Hepatocyte (in vitro differentiated cells): Measurements from ENCODE around the gene DOCK2. TPM values are rescaled to one million over a fixed set of nuclear protein-coding genes. Genes with fewer than 3 reads are reported as not detected.
"Not testable (repeated sequence)": the region's sequence is repeated elsewhere in the genome, so short reads cannot be mapped to it uniquely, and the experiment has no call there.

Source experiments
- DNase-seq: peaks from one replicate; pipeline ENCODE4 v3.0.0-alpha.2; 2016; ENCODE audit warnings: low spot score
- H2AFZ ChIP-seq: fragments of 200-600 bp; sonication (generic); 2 replicates; pipeline ENCODE4 v1.6.0; 2016; ENCODE audit warnings: antibody characterized with exemption, mild to moderate bottlenecking
- H3K27ac ChIP-seq: fragments of 200-600 bp; sonication (generic); 2 replicates; pipeline ENCODE4 v1.5.1; 2016; ENCODE audit warnings: mild to moderate bottlenecking
- H3K27me3 ChIP-seq: fragments of 200-600 bp; sonication (generic); 2 replicates; pipeline ENCODE4 v1.6.1; 2016
- H3K36me3 ChIP-seq: fragments of 200-600 bp; sonication (generic); replicated peaks from 2 replicates; pipeline ENCODE4 v1.5.1; 2016; ENCODE audit warnings: low read depth; ENCODE audit not compliant: insufficient read depth
- H3K4me1 ChIP-seq: fragments of 200-600 bp; sonication (generic); 2 replicates; pipeline ENCODE4 v1.5.1; 2016; ENCODE audit warnings: mild to moderate bottlenecking, moderate library complexity; ENCODE audit not compliant: insufficient read depth
- H3K4me2 ChIP-seq: fragments of 200-600 bp; sonication (generic); 2 replicates; pipeline ENCODE4 v1.6.0; 2016
- H3K4me3 ChIP-seq: fragments of 200-600 bp; sonication (generic); 2 replicates; pipeline ENCODE4 v1.5.1; 2016; ENCODE audit warnings: mild to moderate bottlenecking
- H3K79me2 ChIP-seq: fragments of 200-600 bp; sonication (generic); 2 replicates; pipeline ENCODE4 v1.6.0; 2017; ENCODE audit warnings: mild to moderate bottlenecking
- H3K9me2 ChIP-seq: fragments of 200-600 bp; sonication (generic); replicated peaks from 2 replicates; pipeline ENCODE4 v1.6.0; 2017; ENCODE audit warnings: mild to moderate bottlenecking; ENCODE audit not compliant: insufficient read depth
- H3K9me3 ChIP-seq: fragments of 200-600 bp; sonication (generic); 2 replicates; pipeline ENCODE4 v1.5.1; 2016; ENCODE audit warnings: low read depth, mild to moderate bottlenecking
- H4K20me1 ChIP-seq: fragments of 200-600 bp; sonication (generic); 2 replicates; pipeline ENCODE4 v1.6.0; 2016; ENCODE audit warnings: mild to moderate bottlenecking; ENCODE audit not compliant: insufficient read depth, poor library complexity, severe bottlenecking
- EZH2 ChIP-seq: fragments of 200-600 bp; sonication (generic); IDR thresholded peaks from 2 replicates; pipeline ENCODE4 v1.6.1; 2016; ENCODE audit warnings: antibody characterized with exemption, mild to moderate bottlenecking, borderline replicate concordance
- EZH2phosphoT487 ChIP-seq: fragments of 200-600 bp; sonication (generic); IDR thresholded peaks from one replicate; pipeline ENCODE4 v1.6.1; 2018; ENCODE audit warnings: antibody characterized with exemption, mild to moderate bottlenecking, low read depth, moderate library complexity; ENCODE audit not compliant: unreplicated experiment, severe bottlenecking
- WGBS: methylation state at CpG from one replicate; pipeline ENCODE4 v1.1.6; 2016; ENCODE audit warnings: low lambda C conversion rate; ENCODE audit errors: missing lambda C conversion rate; 5-methylcytosine and 5-hydroxymethylcytosine counted together
- polyA plus RNA-seq: library from polyadenylated mRNA; unstranded; fragments of >200 nt; fragmentation: Nextera tagmentation; extraction: Ambion mirVana; gene quantifications from 2 replicates; pipeline ENCODE4 v1.2.1, GENCODE V29; 2016
- total RNA-seq: library from RNA; depleted of rRNA; stranded (reverse); fragments of >200 nt; gene quantifications from 2 replicates; pipeline ENCODE4 v1.2.3, GENCODE V29; 2014
- TF ChIP-seq, protein P1 (sequence below): fragments of 200-600 bp; sonication (generic); IDR thresholded peaks from 2 replicates; pipeline ENCODE4 v1.5.1; 2016; ENCODE audit warnings: antibody characterized with exemption, mild to moderate bottlenecking; ENCODE audit not compliant: poor library complexity

The DOCK2 gene
- total and polyA plus RNA-seq, 2 experiments from 2014 or later: 0.60 TPM; not detected in 1

DNA sequence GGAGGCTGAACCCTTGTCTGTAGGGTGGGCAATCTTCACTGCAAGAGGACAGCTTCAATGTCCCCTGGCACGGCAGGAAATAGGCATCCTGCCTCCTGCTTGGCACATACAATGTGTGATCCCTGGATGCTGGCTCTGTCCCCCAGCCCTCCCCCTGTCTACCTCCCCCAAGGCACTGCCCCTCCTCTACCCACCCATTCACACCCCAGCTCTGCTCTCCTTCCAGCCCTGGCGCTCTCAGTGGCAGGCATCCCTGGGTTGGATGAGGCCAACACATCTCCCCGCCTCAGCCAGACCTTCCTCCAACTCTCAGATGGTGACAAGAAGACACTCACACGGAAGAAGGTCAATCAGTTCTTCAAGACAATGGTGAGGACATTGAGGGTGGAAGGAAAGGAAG, 444.5 kb downstream of the DOCK2 start:
- H3K27me3 ChIP-seq: no peaks in the 10 kb centered on the region
- H3K79me2 ChIP-seq: no peaks in the 10 kb centered on the region
- no peaks in the 10 kb centered on the region for H3K4me1 ChIP-seq
- H3K9me2 ChIP-seq: no peaks in the 10 kb centered on the region
- TF ChIP-seq, protein P1, sequence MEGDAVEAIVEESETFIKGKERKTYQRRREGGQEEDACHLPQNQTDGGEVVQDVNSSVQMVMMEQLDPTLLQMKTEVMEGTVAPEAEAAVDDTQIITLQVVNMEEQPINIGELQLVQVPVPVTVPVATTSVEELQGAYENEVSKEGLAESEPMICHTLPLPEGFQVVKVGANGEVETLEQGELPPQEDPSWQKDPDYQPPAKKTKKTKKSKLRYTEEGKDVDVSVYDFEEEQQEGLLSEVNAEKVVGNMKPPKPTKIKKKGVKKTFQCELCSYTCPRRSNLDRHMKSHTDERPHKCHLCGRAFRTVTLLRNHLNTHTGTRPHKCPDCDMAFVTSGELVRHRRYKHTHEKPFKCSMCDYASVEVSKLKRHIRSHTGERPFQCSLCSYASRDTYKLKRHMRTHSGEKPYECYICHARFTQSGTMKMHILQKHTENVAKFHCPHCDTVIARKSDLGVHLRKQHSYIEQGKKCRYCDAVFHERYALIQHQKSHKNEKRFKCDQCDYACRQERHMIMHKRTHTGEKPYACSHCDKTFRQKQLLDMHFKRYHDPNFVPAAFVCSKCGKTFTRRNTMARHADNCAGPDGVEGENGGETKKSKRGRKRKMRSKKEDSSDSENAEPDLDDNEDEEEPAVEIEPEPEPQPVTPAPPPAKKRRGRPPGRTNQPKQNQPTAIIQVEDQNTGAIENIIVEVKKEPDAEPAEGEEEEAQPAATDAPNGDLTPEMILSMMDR: no peak
- TF ChIP-seq EZH2: no peak
- TF ChIP-seq EZH2phosphoT487: no peak
- DNase-seq: no peak
- H3K4me2 ChIP-seq: no peak overlapping the region
- H3K27ac ChIP-seq: no peak overlapping the region
- WGBS: 94% methylated on average over 4 of the region's 4 CpGs
- no peaks in the 10 kb centered on the region for H4K20me1 ChIP-seq
- H3K9me3 ChIP-seq: no peaks in the 10 kb centered on the region
- H2AFZ ChIP-seq: no peak overlapping the region
- no peak overlapping the region for H3K4me3 ChIP-seq
- H3K36me3 ChIP-seq: no peaks in the 10 kb centered on the region

DNA sequence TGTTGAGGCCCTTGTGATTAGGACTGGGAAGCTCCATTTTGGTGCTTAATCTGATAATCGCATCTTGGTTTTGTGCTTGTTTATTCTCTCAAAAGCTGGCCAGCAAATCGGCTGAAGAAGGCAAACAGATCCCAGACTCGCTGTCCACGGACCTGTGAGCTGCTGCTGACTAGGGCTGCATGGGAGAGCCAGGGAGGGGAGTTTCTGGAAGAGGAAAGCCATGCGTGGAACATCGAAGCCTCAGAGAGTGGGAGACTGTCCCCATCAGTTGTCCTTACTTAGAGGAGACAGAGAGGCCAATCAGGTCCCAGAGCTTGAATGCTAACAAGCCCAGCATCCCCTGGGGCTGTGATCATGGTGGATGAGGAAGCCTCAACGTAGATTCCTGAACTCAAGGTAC, 445.6 kb downstream of the DOCK2 start:
- 77% methylated on average over 7 of the region's 7 CpGs for WGBS
- no peak overlapping the region for H3K4me2 ChIP-seq
- DNase-seq: no peak
- no peaks in the 10 kb centered on the region for H3K27me3 ChIP-seq
- no peaks in the 10 kb centered on the region for H3K9me2 ChIP-seq
- no peaks in the 10 kb centered on the region for H3K9me3 ChIP-seq
- no peak overlapping the region for H3K27ac ChIP-seq
- H3K79me2 ChIP-seq: no peaks in the 10 kb centered on the region
- H3K4me3 ChIP-seq: no peak overlapping the region
- no peaks in the 10 kb centered on the region for H3K36me3 ChIP-seq
- no peaks in the 10 kb centered on the region for H4K20me1 ChIP-seq
- no peak for TF ChIP-seq EZH2phosphoT487
- H3K4me1 ChIP-seq: no peaks in the 10 kb centered on the region
- H2AFZ ChIP-seq: no peak overlapping the region

DNA sequence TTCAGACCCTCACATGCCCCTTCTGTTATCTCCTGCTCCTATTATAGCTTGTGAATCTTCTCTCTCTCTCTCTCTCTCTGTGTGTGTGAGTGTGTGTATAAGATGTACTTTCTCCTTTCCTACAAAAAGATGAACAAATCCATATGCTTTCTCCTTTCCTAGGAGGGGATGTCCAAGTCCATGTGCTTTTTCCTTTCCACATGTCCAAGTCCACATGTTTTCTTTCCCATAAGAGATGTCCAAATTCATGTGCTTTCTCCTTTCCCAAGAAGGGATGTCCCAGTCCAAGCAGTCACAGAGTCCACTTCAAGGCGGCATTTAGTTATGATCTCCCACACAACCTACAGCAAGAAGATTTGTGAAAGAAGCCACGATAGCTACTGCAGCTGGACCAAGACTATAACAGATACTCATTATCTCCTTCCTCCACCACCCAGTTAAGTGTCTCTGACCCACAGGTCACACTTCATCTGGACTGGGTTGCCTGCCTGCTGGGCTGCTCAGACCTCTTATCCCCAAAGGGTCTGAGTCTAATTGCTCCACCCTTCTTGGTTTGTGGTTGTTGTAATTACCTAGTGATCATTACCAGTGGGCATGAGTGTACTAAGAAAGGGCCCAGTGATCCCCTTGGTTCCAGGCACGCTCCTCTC, 450.2 kb downstream of the DOCK2 start:
- no peaks in the 10 kb centered on the region for H3K79me2 ChIP-seq
- no peaks in the 10 kb centered on the region for H3K36me3 ChIP-seq
- H3K9me3 ChIP-seq: no peaks in the 10 kb centered on the region
- 92% methylated on average over 3 of the region's 3 CpGs for WGBS
- H3K4me3 ChIP-seq: no peak overlapping the region
- H2AFZ ChIP-seq: no peak overlapping the region
- H3K4me2 ChIP-seq: no peak overlapping the region
- H3K4me1 ChIP-seq: no peaks in the 10 kb centered on the region
- no peak overlapping the region for H3K27ac ChIP-seq
- H3K27me3 ChIP-seq: no peaks in the 10 kb centered on the region
- no peaks in the 10 kb centered on the region for H4K20me1 ChIP-seq
- TF ChIP-seq, protein P1: no peak
- TF ChIP-seq EZH2: no peak
- no peak for TF ChIP-seq EZH2phosphoT487
- no peaks in the 10 kb centered on the region for H3K9me2 ChIP-seq
- no peak for DNase-seq

DNA sequence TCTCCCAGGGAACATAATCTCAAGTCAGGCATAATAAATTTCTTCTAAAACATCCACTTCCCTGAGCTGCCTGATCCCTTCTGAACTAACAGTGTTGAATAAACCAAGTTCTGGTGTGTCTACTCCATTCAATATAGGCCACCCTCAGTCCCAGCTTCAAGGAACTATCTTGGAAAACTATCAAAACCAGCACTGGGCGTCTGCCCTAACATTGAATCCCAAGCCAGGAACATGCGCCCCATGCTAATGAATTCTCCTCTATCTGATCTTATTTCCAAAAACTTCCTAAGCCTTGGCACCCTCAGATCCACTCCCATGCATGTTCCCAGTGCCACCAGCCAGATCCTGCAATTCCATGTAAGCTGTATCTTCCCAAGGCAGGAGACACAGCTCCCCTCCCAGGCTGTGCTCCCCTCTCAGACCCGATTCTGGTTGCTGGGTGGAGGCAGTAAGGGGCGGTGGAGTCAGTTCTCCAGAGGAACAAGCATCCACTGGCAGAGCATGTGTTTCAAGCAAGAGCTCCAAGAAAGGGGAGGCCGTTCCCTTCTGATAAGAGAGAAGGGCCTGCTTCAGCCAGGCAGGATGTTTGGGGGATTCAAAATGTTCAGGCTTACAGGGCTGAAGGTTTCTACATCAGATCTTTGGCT, 455.5 kb downstream of the DOCK2 start:
- no peak overlapping the region for H3K4me3 ChIP-seq
- no peaks in the 10 kb centered on the region for H3K4me1 ChIP-seq
- no peaks in the 10 kb centered on the region for H3K9me2 ChIP-seq
- 88% methylated on average over 5 of the region's 5 CpGs for WGBS
- DNase-seq: no peak
- no peak overlapping the region for H2AFZ ChIP-seq
- TF ChIP-seq EZH2 (no peak), EZH2phosphoT487 (no peak)
- TF ChIP-seq, protein P1: no peak
- no peak overlapping the region for H3K4me2 ChIP-seq
- H3K27me3 ChIP-seq: peaks cover 4% of the 10 kb centered on the region
- no peaks in the 10 kb centered on the region for H3K36me3 ChIP-seq
- no peaks in the 10 kb centered on the region for H3K79me2 ChIP-seq
- no peaks in the 10 kb centered on the region for H4K20me1 ChIP-seq
- no peaks in the 10 kb centered on the region for H3K9me3 ChIP-seq
- no peak overlapping the region for H3K27ac ChIP-seq

DNA sequence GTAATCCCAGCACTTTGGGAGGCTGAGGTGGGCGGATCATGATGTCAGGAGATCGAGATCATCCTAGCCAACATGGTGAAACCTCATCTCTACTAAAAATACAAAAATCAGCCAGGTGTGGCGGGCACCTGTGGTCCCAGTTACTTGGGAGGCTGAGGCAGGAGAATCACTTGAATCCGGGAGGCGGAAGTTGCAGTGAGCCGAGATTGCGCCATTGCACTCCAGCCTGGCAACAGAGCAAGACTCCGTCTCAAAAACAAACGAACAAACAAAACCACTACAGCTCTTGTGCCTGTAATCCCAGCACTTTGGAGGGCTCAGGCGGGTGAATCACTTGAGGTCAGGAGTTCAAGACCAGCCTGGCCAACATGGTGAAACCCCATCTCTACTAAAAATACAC, 457.3 kb downstream of the DOCK2 start:
- not testable (repeated sequence) for H3K79me2 ChIP-seq, H3K4me3 ChIP-seq, H3K4me1 ChIP-seq, DNase-seq, H4K20me1 ChIP-seq, H3K36me3 ChIP-seq, H3K4me2 ChIP-seq, H3K9me3 ChIP-seq, H3K27me3 ChIP-seq, H2AFZ ChIP-seq, H3K27ac ChIP-seq, H3K9me2 ChIP-seq
- WGBS: 87% methylated on average over 10 of the region's 10 CpGs
